ENCODE measurements around the gene IRAG1. TPM values are rescaled to one million over a fixed set of nuclear protein-coding genes. Genes with fewer than 3 reads are reported as not detected.

IRAG1 gene
- polyA plus RNA-seq, 1 donor from 2014 or later: 0.14 TPM

GRCh38 chr11:10688401-10688800, 5.2 kb downstream of the IRAG1 start:
- H3F3A ChIP-seq (ENCODE audit: insufficient read depth, low read length, poor library complexity, severe bottlenecking): no peaks in the 10 kb centered on the region
- no peak overlapping the region for H3K4me2 ChIP-seq (ENCODE audit: low read length)
- TF ChIP-seq RAD21 (conservative IDR thresholded peaks at IDR 0.05) (no peak), MXI1 (conservative IDR thresholded peaks at IDR 0.05; ENCODE audit: poor library complexity, severe bottlenecking) (no peak), SMC3 (conservative IDR thresholded peaks at IDR 0.05; ENCODE audit: poor library complexity) (no peak), POLR2AphosphoS5 (IDR thresholded peaks at IDR 0.05) (no peak), EP300 (conservative IDR thresholded peaks at IDR 0.05; ENCODE audit: poor library complexity, severe bottlenecking) (no peak), EZH2 (IDR thresholded peaks at IDR 0.05; ENCODE audit: borderline replicate concordance, insufficient read depth, low read length, poor library complexity, severe bottlenecking) (no peak), TAF1 (IDR thresholded peaks at IDR 0.05; ENCODE audit: low read depth) (no peak)
- TF ChIP-seq, protein P1, sequence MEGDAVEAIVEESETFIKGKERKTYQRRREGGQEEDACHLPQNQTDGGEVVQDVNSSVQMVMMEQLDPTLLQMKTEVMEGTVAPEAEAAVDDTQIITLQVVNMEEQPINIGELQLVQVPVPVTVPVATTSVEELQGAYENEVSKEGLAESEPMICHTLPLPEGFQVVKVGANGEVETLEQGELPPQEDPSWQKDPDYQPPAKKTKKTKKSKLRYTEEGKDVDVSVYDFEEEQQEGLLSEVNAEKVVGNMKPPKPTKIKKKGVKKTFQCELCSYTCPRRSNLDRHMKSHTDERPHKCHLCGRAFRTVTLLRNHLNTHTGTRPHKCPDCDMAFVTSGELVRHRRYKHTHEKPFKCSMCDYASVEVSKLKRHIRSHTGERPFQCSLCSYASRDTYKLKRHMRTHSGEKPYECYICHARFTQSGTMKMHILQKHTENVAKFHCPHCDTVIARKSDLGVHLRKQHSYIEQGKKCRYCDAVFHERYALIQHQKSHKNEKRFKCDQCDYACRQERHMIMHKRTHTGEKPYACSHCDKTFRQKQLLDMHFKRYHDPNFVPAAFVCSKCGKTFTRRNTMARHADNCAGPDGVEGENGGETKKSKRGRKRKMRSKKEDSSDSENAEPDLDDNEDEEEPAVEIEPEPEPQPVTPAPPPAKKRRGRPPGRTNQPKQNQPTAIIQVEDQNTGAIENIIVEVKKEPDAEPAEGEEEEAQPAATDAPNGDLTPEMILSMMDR (IDR thresholded peaks at IDR 0.05; ENCODE audit: poor library complexity, severe bottlenecking): no peak
- TF ChIP-seq, protein P2, sequence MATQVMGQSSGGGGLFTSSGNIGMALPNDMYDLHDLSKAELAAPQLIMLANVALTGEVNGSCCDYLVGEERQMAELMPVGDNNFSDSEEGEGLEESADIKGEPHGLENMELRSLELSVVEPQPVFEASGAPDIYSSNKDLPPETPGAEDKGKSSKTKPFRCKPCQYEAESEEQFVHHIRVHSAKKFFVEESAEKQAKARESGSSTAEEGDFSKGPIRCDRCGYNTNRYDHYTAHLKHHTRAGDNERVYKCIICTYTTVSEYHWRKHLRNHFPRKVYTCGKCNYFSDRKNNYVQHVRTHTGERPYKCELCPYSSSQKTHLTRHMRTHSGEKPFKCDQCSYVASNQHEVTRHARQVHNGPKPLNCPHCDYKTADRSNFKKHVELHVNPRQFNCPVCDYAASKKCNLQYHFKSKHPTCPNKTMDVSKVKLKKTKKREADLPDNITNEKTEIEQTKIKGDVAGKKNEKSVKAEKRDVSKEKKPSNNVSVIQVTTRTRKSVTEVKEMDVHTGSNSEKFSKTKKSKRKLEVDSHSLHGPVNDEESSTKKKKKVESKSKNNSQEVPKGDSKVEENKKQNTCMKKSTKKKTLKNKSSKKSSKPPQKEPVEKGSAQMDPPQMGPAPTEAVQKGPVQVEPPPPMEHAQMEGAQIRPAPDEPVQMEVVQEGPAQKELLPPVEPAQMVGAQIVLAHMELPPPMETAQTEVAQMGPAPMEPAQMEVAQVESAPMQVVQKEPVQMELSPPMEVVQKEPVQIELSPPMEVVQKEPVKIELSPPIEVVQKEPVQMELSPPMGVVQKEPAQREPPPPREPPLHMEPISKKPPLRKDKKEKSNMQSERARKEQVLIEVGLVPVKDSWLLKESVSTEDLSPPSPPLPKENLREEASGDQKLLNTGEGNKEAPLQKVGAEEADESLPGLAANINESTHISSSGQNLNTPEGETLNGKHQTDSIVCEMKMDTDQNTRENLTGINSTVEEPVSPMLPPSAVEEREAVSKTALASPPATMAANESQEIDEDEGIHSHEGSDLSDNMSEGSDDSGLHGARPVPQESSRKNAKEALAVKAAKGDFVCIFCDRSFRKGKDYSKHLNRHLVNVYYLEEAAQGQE (IDR thresholded peaks at IDR 0.05; ENCODE audit: borderline replicate concordance): no peak

GRCh38 chr11:10686311-10686710, 7.2 kb downstream of the IRAG1 start:
- Histone ChIP-seq H4K20me1 (ENCODE audit: insufficient read depth) (no peaks in the 10 kb centered on the region), H3K4me3 (ENCODE audit: low read length) (no peak overlapping the region), H3K36me3 (ENCODE audit: insufficient read depth, low read length) (no peaks in the 10 kb centered on the region), H3K9ac (ENCODE audit: low read length) (no peak overlapping the region), H3K9me3 (ENCODE audit: low read length) (no peaks in the 10 kb centered on the region), H3K27me3 (ENCODE audit: insufficient read depth, low read depth, low read length) (no peaks in the 10 kb centered on the region), H2AFZ (ENCODE audit: low read depth, low read length) (no peak overlapping the region), H3K27ac (ENCODE audit: low read length) (no peak overlapping the region), H3F3A (ENCODE audit: insufficient read depth, low read length, poor library complexity, severe bottlenecking) (no peaks in the 10 kb centered on the region), H3K4me2 (ENCODE audit: low read length) (no peak overlapping the region), H3K9me2 (ENCODE audit: insufficient read depth, low read length) (no peaks in the 10 kb centered on the region), H3K79me2 (replicated peaks; ENCODE audit: insufficient read depth, low read length) (no peaks in the 10 kb centered on the region)
- TF ChIP-seq, protein P1 (IDR thresholded peaks at IDR 0.05; ENCODE audit: poor library complexity, severe bottlenecking): no peak
- TF ChIP-seq, protein P2 (IDR thresholded peaks at IDR 0.05; ENCODE audit: borderline replicate concordance): no peak
- TF ChIP-seq TAF1 (IDR thresholded peaks at IDR 0.05; ENCODE audit: low read depth): no peak
- no peak for TF ChIP-seq EZH2 (IDR thresholded peaks at IDR 0.05; ENCODE audit: borderline replicate concordance, insufficient read depth, low read length, poor library complexity, severe bottlenecking)
- TF ChIP-seq RAD21 (conservative IDR thresholded peaks at IDR 0.05): no peak
- TF ChIP-seq POLR2AphosphoS5 (IDR thresholded peaks at IDR 0.05): no peak
- no peak for TF ChIP-seq MXI1 (conservative IDR thresholded peaks at IDR 0.05; ENCODE audit: poor library complexity, severe bottlenecking)
- no peak for TF ChIP-seq EP300 (conservative IDR thresholded peaks at IDR 0.05; ENCODE audit: poor library complexity, severe bottlenecking)
- TF ChIP-seq SMC3 (conservative IDR thresholded peaks at IDR 0.05; ENCODE audit: poor library complexity): no peak

More at GRCh38 chr11:10688401-10688800, 5.2 kb downstream of the IRAG1 start:
- no peaks in the 10 kb centered on the region for H3K79me2 ChIP-seq (replicated peaks; ENCODE audit: insufficient read depth, low read length)
- no peaks in the 10 kb centered on the region for H3K36me3 ChIP-seq (ENCODE audit: insufficient read depth, low read length)
- H2AFZ ChIP-seq (ENCODE audit: low read depth, low read length): no peak overlapping the region
- no peaks in the 10 kb centered on the region for H4K20me1 ChIP-seq (ENCODE audit: insufficient read depth)
- no peak overlapping the region for H3K27ac ChIP-seq (ENCODE audit: low read length)
- H3K4me3 ChIP-seq (ENCODE audit: low read length): no peak overlapping the region
- no peak overlapping the region for H3K9ac ChIP-seq (ENCODE audit: low read length)
- no peaks in the 10 kb centered on the region for H3K9me2 ChIP-seq (ENCODE audit: insufficient read depth, low read length)
- H3K9me3 ChIP-seq (ENCODE audit: low read length): no peaks in the 10 kb centered on the region
- H3K27me3 ChIP-seq (ENCODE audit: insufficient read depth, low read depth, low read length): no peaks in the 10 kb centered on the region

All from neural cell (in vitro differentiated cells).